HCT116 (cell line): ENCODE data around the gene UBALD2. TPM values are rescaled to one million over a fixed set of nuclear protein-coding genes. Genes with fewer than 3 reads are reported as not detected.
"Not testable (repeated sequence)": the region's sequence is repeated elsewhere in the genome, so short reads cannot be mapped to it uniquely, and the experiment has no call there.

Experiments
- ATAC-seq: fragments of 200-7000 bp; cut with Tn5 transposase; 2 replicates; pipeline ENCODE4 v1.9.1; 2020; ENCODE audit warnings: mild to moderate bottlenecking, moderate library complexity
- BruUV-seq: library from RNA; stranded (reverse); fragments of 400-500 nt; replicated peaks from 2 replicates; lab custom pipeline; 2021; lab: Mats Ljungman, UMichigan
- CTCF ChIA-PET: fragments of 300-600 bp; sonication (Branson Sonifier 250); formaldehyde crosslinking; loops from one replicate; lab custom pipeline; 2021; ENCODE audit warnings: antibody characterized with exemption; lab: Charles Lee
- POLR2A ChIA-PET: fragments of 300-600, 350-600 bp; sonication (Branson Sonifier 250); formaldehyde crosslinking; loops from one replicate; lab custom pipeline; 2021; ENCODE audit warnings: antibody characterized with exemption; lab: Charles Lee
- RAD21 ChIA-PET, 2 experiments: fragments of 300-600 bp; sonication (Branson Sonifier 250); formaldehyde crosslinking; loops; one replicate each; lab custom pipeline; 2023; ENCODE audit warnings: low total read pairs in 2 of 2; ENCODE audit not compliant: uncharacterized antibody in 2 of 2, unreplicated experiment in 2 of 2, low non-redundant PET in 1 of 2; lab: Charles Lee
- DNase-seq: peaks from one replicate; pipeline ENCODE4 v3.0.0-alpha.2; 2010; ENCODE audit warnings: low read depth, low spot score
- H2AFZ ChIP-seq: fragments of 200-600 bp; shearing (Covaris generic), sonication (generic); 2 replicates; pipeline ENCODE4 v1.6.1; 2017; ENCODE audit warnings: low read depth, mixed run types, mixed read lengths, antibody characterized with exemption, low read length; ENCODE audit not compliant: poor library complexity, severe bottlenecking
- H3K27ac ChIP-seq: 2 replicates; pipeline ENCODE4 v1.5.1; 2012; ENCODE audit warnings: low read depth, low read length
- H3K27me3 ChIP-seq: fragments of 200-600 bp; sonication (generic); 2 replicates; pipeline ENCODE4 v1.6.1; 2016; ENCODE audit warnings: mixed run types, low read length, mixed read lengths; ENCODE audit not compliant: insufficient read depth
- H3K36me3 ChIP-seq, 2 experiments: fragments of 200-500 bp in 1 of 2; fragments of 200-600 bp in 1 of 2; sonication (Bioruptor generic) in 1 of 2; sonication (generic) in 1 of 2; 2 replicates each; pipeline versions ENCODE4 v1.5.1 to v1.6.1; 2014 to 2016; ENCODE audit warnings: low read length in 2 of 2, inconsistent platforms in 1 of 2, mixed read lengths in 1 of 2, mixed run types in 1 of 2; ENCODE audit not compliant: insufficient read depth in 2 of 2, control insufficient read depth in 1 of 2
- H3K4me1 ChIP-seq, 2 experiments: fragments of 200-600 bp in 1 of 2; sonication (generic) in 1 of 2; 2 replicates each; pipeline versions ENCODE4 v1.5.1 to v1.6.1; 2012 to 2017; ENCODE audit warnings: low read length in 2 of 2, inconsistent platforms in 1 of 2, mild to moderate bottlenecking in 1 of 2, mixed read lengths in 1 of 2, mixed run types in 1 of 2, moderate library complexity in 1 of 2; ENCODE audit not compliant: insufficient read depth in 2 of 2, control insufficient read depth in 1 of 2
- H3K4me2 ChIP-seq: fragments of 200-600 bp; sonication (generic); 2 replicates; pipeline ENCODE4 v1.6.1; 2017; ENCODE audit warnings: mixed run types, low read length, mixed read lengths
- H3K4me3 ChIP-seq, 2 experiments: fragments of 200-600 bp in 1 of 2; sonication (generic) in 1 of 2; replicated peaks in 1 of 2; 2 replicates each; pipeline ENCODE4 v1.5.1; 2011 to 2016; ENCODE audit warnings: low read length in 2 of 2, control low read depth in 1 of 2, low read depth in 1 of 2, mild to moderate bottlenecking in 1 of 2, mixed read lengths in 1 of 2, mixed run types in 1 of 2
- H3K79me2 ChIP-seq: fragments of 200-600 bp; sonication (generic); 2 replicates; pipeline ENCODE4 v1.6.1; 2017; ENCODE audit warnings: mild to moderate bottlenecking, mixed run types, low read length, moderate library complexity, mixed read lengths; ENCODE audit not compliant: insufficient read depth
- H3K9ac ChIP-seq: fragments of 200-600 bp; sonication (generic); 2 replicates; pipeline ENCODE4 v1.6.1; 2016; ENCODE audit warnings: low read length, mixed read lengths
- H3K9me2 ChIP-seq: fragments of 200-600 bp; sonication (generic), shearing (Covaris generic); 2 replicates; pipeline ENCODE4 v1.6.1; 2017; ENCODE audit warnings: mixed run types, mild to moderate bottlenecking, moderate library complexity; ENCODE audit not compliant: insufficient read depth
- H3K9me3 ChIP-seq, 2 experiments: fragments of 200-500 bp in 1 of 2; fragments of 200-600 bp in 1 of 2; sonication (Bioruptor generic) in 1 of 2; sonication (generic) in 1 of 2; 2 replicates each; pipeline ENCODE4 v1.6.1; 2014 to 2017; ENCODE audit warnings: low read length in 2 of 2, mixed read lengths in 2 of 2, inconsistent platforms in 1 of 2, low read depth in 1 of 2, mild to moderate bottlenecking in 1 of 2, mixed run types in 1 of 2, moderate library complexity in 1 of 2; ENCODE audit not compliant: control insufficient read depth in 1 of 2, insufficient read depth in 1 of 2
- H4K20me1 ChIP-seq: fragments of 200-600 bp; sonication (generic), shearing (Covaris generic); 2 replicates; pipeline ENCODE4 v1.6.1; 2017; ENCODE audit warnings: mixed run types, mild to moderate bottlenecking, moderate library complexity; ENCODE audit not compliant: insufficient read depth
- CBX3 ChIP-seq: IDR thresholded peaks from 2 replicates; pipeline ENCODE4 v1.6.1; 2012; ENCODE audit warnings: low read depth
- ELF1 ChIP-seq: IDR thresholded peaks from 2 replicates; pipeline ENCODE4 v1.6.1; 2012; ENCODE audit warnings: low read depth, borderline replicate concordance
- EZH2 ChIP-seq: fragments of 200-600 bp; sonication (generic); IDR thresholded peaks from 2 replicates; pipeline ENCODE4 v1.6.1; 2017; ENCODE audit warnings: antibody characterized with exemption, mixed run types
- FOSL1 ChIP-seq: IDR thresholded peaks from 2 replicates; pipeline ENCODE4 v1.6.1; 2012; ENCODE audit warnings: low read depth
- MAX ChIP-seq: IDR thresholded peaks from 2 replicates; pipeline ENCODE4 v1.6.1; 2012
- SIN3A ChIP-seq: IDR thresholded peaks from 2 replicates; pipeline ENCODE4 v1.6.1; 2012; ENCODE audit warnings: low read depth
- YY1 ChIP-seq: IDR thresholded peaks from 2 replicates; pipeline ENCODE4 v1.6.1; 2011; ENCODE audit warnings: low read length, low read depth, moderate library complexity, mild to moderate bottlenecking; ENCODE audit not compliant: insufficient replicate concordance; ENCODE audit errors: extremely low read depth
- ZBTB33 ChIP-seq: IDR thresholded peaks from 2 replicates; pipeline ENCODE4 v1.6.1; 2011; ENCODE audit warnings: mild to moderate bottlenecking, low read length, moderate library complexity; ENCODE audit not compliant: insufficient replicate concordance; ENCODE audit errors: extremely low read depth
- intact Hi-C: fragments of 100-400 bp; cut with micrococcal nuclease; formaldehyde crosslinking; loops from 2 replicates; pipeline ENCODE4 v1.10.0; 2022
- total RNA-seq: library from RNA; stranded (reverse); gene quantifications from one replicate; pipeline ENCODE4 v1.2.1, GENCODE V29; 2021; ENCODE audit not compliant: unreplicated experiment

Gene UBALD2
- total RNA-seq, 1 experiment from 2014 or later: 94.3 TPM

- intact Hi-C loops, H2AFZ ChIP-seq, H3K4me1 ChIP-seq, H3K4me3 ChIP-seq, DNase-seq, RAD21 ChIA-PET, H3K9ac ChIP-seq, H3K79me2 ChIP-seq, H3K4me2 ChIP-seq, CTCF ChIA-PET, H3K36me3 ChIP-seq, H3K27ac ChIP-seq, BruUV-seq, H3K9me3 ChIP-seq, POLR2A ChIA-PET, H4K20me1 ChIP-seq, ATAC-seq, H3K9me2 ChIP-seq: not testable (repeated sequence)
- H3K27me3 ChIP-seq: peaks cover 11% of the 10 kb centered on the region; the same call in 1 of the 2 replicates
Measured at GRCh38 chr17:76226749-76227148, 38.4 kb upstream of the UBALD2 start.

DNA sequence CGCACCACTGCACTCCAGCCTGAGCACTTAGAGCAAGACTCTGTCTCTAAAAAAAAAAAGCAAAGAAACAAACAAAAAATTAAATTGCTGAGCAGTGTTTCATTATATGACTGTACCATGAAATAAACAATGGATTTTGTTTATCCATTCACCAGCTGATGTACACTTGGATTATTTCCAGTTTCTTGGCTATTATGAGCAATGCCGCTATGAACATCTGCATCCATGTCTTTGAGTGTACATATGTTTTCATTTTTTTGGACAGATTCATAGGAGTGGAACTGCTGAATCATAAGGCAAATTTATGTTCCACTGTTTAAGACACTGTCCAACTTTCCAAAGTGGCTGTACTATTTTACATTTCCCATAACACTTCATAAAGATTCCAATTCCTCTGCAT lies 32.8 kb upstream of the UBALD2 start:
- peaks cover 11% of the 10 kb centered on the region; the same call in 1 of the 2 replicates for H3K27me3 ChIP-seq
- no TSS peak for BruUV-seq
- no peak overlapping the region for H3K4me3 ChIP-seq
- H3K4me1 ChIP-seq: peaks cover 0 to 7% of the 10 kb centered on the region in 2 experiments; a peak in 1 of 4 replicates
- no peak for DNase-seq
- ChIA-PET POLR2A (no interaction called here), CTCF (no interaction called here), RAD21 (no interaction called here)
- no peak overlapping the region for H3K4me2 ChIP-seq
- TF ChIP-seq YY1 (no peak), FOSL1 (no peak), SIN3A (no peak), ZBTB33 (no peak), EZH2 (no peak), CBX3 (no peak), MAX (no peak), ELF1 (no peak)
- no peaks in the 10 kb centered on the region for H3K36me3 ChIP-seq
- intact Hi-C loops: no loop called here
- H3K9me3 ChIP-seq: no peaks in the 10 kb centered on the region
- H3K27ac ChIP-seq: no peak overlapping the region
- H3K9ac ChIP-seq: no peak overlapping the region
- no peak overlapping the region for H2AFZ ChIP-seq
- no peaks in the 10 kb centered on the region for H3K9me2 ChIP-seq
- ATAC-seq: no peak
- no peaks in the 10 kb centered on the region for H4K20me1 ChIP-seq
- no peaks in the 10 kb centered on the region for H3K79me2 ChIP-seq
